Activated CD8-positive, alpha-beta memory T cell treated with anti-CD3 and anti-CD28 coated beads, Interleukin-2, amount 50 U/mL, for 48 hours (primary cell): ENCODE data around the gene BMAL2.

Source experiments
- DNase-seq: peaks from one replicate; pipeline ENCODE4 v3.0.0-alpha.2; 2020

Gene BMAL2

GRCh38 chr12:27361372-27361771 lies 28.7 kb downstream of the BMAL2 start:
- DNase-seq, result no peak

GRCh38 chr12:27366621-27367020 lies 34.0 kb downstream of the BMAL2 start:
- DNase-seq, result no peak

GRCh38 chr12:27367078-27367477 lies 34.4 kb downstream of the BMAL2 start:
- no peak for DNase-seq

GRCh38 chr12:27382171-27382795 lies 49.6 kb downstream of the BMAL2 start:
- no peak for DNase-seq
